ENCODE results near the gene KIAA1755. TPM values are rescaled to one million over a fixed set of nuclear protein-coding genes. Genes with fewer than 3 reads are reported as not detected.
"Not testable (repeated sequence)": the region's sequence is repeated elsewhere in the genome, so short reads cannot be mapped to it uniquely, and the experiment has no call there.

Gene KIAA1755
- total RNA-seq, 1 donor from 2014 or later: 1.1 TPM

GRCh38 chr20:38253571-38253970 lies 7.0 kb downstream of the KIAA1755 start:
- peaks cover 4% of the 10 kb centered on the region for H3K9me3 Mint-ChIP-seq (ENCODE audit: unreplicated experiment)
- H2AFZ ChIP-seq (ENCODE audit: low read depth, low read length): no peak overlapping the region
- no peaks in the 10 kb centered on the region for H3K36me3 Mint-ChIP-seq (ENCODE audit: low read depth, unreplicated experiment)
- no peak overlapping the region for H3K4me2 ChIP-seq (ENCODE audit: low read length)
- peaks cover 43% of the 10 kb centered on the region for H3K79me2 ChIP-seq (ENCODE audit: insufficient read depth, low read length)
- peaks cover 8% of the 10 kb centered on the region for H3K4me1 Mint-ChIP-seq (ENCODE audit: low read depth, unreplicated experiment)
- peaks cover 26% of the 10 kb centered on the region for H3K4me1 ChIP-seq (ENCODE audit: insufficient read depth, low read length)
- H3K36me3 ChIP-seq (ENCODE audit: insufficient read depth, low read length): no peaks in the 10 kb centered on the region
- DNase-seq (ENCODE audit: low read depth) (no peak), FAIRE-seq (no peak)
- no peaks in the 10 kb centered on the region for H3K27me3 ChIP-seq (ENCODE audit: insufficient read depth, low read length)
- TF ChIP-seq CTCF (IDR thresholded peaks at IDR 0.05; ENCODE audit: insufficient read depth, low read depth, low read length) (no peak), EZH2 (IDR thresholded peaks at IDR 0.05; ENCODE audit: insufficient read depth, low read length) (no peak)
- H3K27me3 Mint-ChIP-seq (ENCODE audit: low read depth, unreplicated experiment): peaks cover 5% of the 10 kb centered on the region
- no peak overlapping the region for H3K4me3 Mint-ChIP-seq (ENCODE audit: unreplicated experiment)
- no peak overlapping the region for H3K4me3 ChIP-seq (ENCODE audit: insufficient read depth, low read depth, low read length)
- no peak overlapping the region for H3K9ac ChIP-seq (ENCODE audit: low read length)
- H3K27ac Mint-ChIP-seq (ENCODE audit: unreplicated experiment): no peak overlapping the region
- H3K27ac ChIP-seq (ENCODE audit: low read depth, low read length): no peak overlapping the region
- H3K9me3 ChIP-seq (ENCODE audit: insufficient read depth, low read depth, low read length): no peaks in the 10 kb centered on the region
- peaks cover 10% of the 10 kb centered on the region for H4K20me1 ChIP-seq (ENCODE audit: insufficient read depth, low read length)

- Mint-ChIP-seq H3K9me3 (ENCODE audit: unreplicated experiment) (peaks cover 4% of the 10 kb centered on the region), H3K27ac (ENCODE audit: unreplicated experiment) (peak overlapping the region; percentile 26), H3K36me3 (ENCODE audit: low read depth, unreplicated experiment) (no peaks in the 10 kb centered on the region), H3K4me1 (ENCODE audit: low read depth, unreplicated experiment) (peaks cover 8% of the 10 kb centered on the region), H3K4me3 (ENCODE audit: unreplicated experiment) (no peak overlapping the region), H3K27me3 (ENCODE audit: low read depth, unreplicated experiment) (peaks cover 5% of the 10 kb centered on the region)
- Histone ChIP-seq H2AFZ (ENCODE audit: low read depth, low read length) (no peak overlapping the region), H3K4me3 (ENCODE audit: insufficient read depth, low read depth, low read length) (no peak overlapping the region), H4K20me1 (ENCODE audit: insufficient read depth, low read length) (peaks cover 10% of the 10 kb centered on the region), H3K36me3 (ENCODE audit: insufficient read depth, low read length) (no peaks in the 10 kb centered on the region), H3K4me2 (ENCODE audit: low read length) (peak overlapping the region; percentile 20), H3K4me1 (ENCODE audit: insufficient read depth, low read length) (peaks cover 20% of the 10 kb centered on the region), H3K27me3 (ENCODE audit: insufficient read depth, low read length) (no peaks in the 10 kb centered on the region), H3K9me3 (ENCODE audit: insufficient read depth, low read depth, low read length) (no peaks in the 10 kb centered on the region), H3K27ac (ENCODE audit: low read depth, low read length) (peak overlapping the region; percentile 17), H3K79me2 (ENCODE audit: insufficient read depth, low read length) (peaks cover 39% of the 10 kb centered on the region), H3K9ac (ENCODE audit: low read length) (peak overlapping the region; percentile 13)
- no peak for TF ChIP-seq EZH2 (IDR thresholded peaks at IDR 0.05; ENCODE audit: insufficient read depth, low read length)
- no peak for TF ChIP-seq CTCF (IDR thresholded peaks at IDR 0.05; ENCODE audit: insufficient read depth, low read depth, low read length)
- DNase-seq (ENCODE audit: low read depth) (peak; percentile 22), FAIRE-seq (no peak)
Observed at GRCh38 chr20:38252292-38253288, 7.9 kb downstream of the KIAA1755 start.

GRCh38 chr20:38251441-38251840 lies 9.1 kb downstream of the KIAA1755 start:
- not testable (repeated sequence) for H3K4me3 ChIP-seq (ENCODE audit: insufficient read depth, low read depth, low read length); H3K4me1 Mint-ChIP-seq (ENCODE audit: low read depth, unreplicated experiment); H3K4me2 ChIP-seq (ENCODE audit: low read length); H3K9me3 ChIP-seq (ENCODE audit: insufficient read depth, low read depth, low read length); H3K27ac ChIP-seq (ENCODE audit: low read depth, low read length); DNase-seq (ENCODE audit: low read depth); H3K9me3 Mint-ChIP-seq (ENCODE audit: unreplicated experiment); H3K27ac Mint-ChIP-seq (ENCODE audit: unreplicated experiment); H3K4me3 Mint-ChIP-seq (ENCODE audit: unreplicated experiment); H3K36me3 Mint-ChIP-seq (ENCODE audit: low read depth, unreplicated experiment); H3K27me3 ChIP-seq (ENCODE audit: insufficient read depth, low read length); FAIRE-seq; H3K36me3 ChIP-seq (ENCODE audit: insufficient read depth, low read length); H2AFZ ChIP-seq (ENCODE audit: low read depth, low read length); H3K9ac ChIP-seq (ENCODE audit: low read length); H3K27me3 Mint-ChIP-seq (ENCODE audit: low read depth, unreplicated experiment)
- H3K79me2 ChIP-seq (ENCODE audit: insufficient read depth, low read length): peaks cover 28% of the 10 kb centered on the region
- H3K4me1 ChIP-seq (ENCODE audit: insufficient read depth, low read length): peaks cover 11% of the 10 kb centered on the region
- H4K20me1 ChIP-seq (ENCODE audit: insufficient read depth, low read length): peaks cover 10% of the 10 kb centered on the region

Measured in astrocyte (in vitro differentiated cells and primary cell).